Measurements from ENCODE around the gene OR5K1.

Gene OR5K1

DNA sequence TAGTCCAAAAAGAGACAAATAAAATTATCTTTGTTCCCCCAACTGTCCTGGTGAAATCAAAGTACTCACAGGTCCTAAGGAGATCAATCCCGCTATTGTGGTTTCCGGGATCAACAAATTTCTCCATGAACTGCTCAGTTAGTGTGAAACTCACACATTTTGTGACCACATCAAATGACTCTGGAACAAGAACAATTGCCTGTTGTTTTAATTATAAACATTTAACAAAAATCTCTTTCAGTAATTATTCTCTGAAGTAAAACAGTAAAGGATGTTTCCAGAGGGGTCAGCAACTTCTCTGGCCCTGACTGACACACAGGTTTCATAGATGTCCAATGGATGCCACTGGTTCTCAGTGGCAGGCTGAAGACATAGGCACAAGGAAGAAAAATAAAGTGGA is 55.8 kb downstream of the OR5K1 start:
- no peak for DNase-seq

DNA sequence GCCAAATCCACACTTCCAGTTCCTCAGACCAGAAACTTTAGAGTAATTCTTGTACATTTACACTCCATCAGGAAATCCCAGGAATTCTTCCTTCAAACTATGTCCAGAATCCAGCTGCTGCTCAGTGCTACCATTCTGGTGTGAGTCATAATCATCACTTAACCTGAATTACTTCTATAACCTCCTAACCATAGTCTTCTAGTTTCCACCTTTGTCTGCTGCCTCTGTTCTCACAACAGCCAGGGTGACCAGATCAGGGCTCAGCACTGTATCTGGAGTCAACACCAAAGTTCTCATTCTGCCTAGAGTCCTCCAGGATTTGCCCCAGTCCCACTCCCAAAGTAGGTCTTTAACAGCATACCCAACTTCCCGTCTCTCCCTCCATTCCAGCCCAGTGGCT is 56.4 kb downstream of the OR5K1 start:
- DNase-seq, result no peak

- DNase-seq, result peak; percentile 3
Observed at GRCh38 chr3:98521897-98522543, 59.0 kb downstream of the OR5K1 start.
